C4-2B (cell line): ENCODE data around the gene KLHL1.

Source experiments
- H3K27ac ChIP-seq: fragments of 450-650 bp; 2 replicates; pipeline ENCODE4 v1.5.1; 2017
- CTCF ChIP-seq: fragments of 450-650 bp; conservative IDR thresholded peaks from 2 replicates; pipeline ENCODE4 v1.5.1; 2017; ENCODE audit warnings: mild to moderate bottlenecking
- ZFX ChIP-seq: fragments of 450-650 bp; IDR thresholded peaks from 2 replicates; pipeline ENCODE4 v1.6.1; 2017

KLHL1 gene

GRCh38 chr13:69654392-69654791 is 453.9 kb downstream of the KLHL1 start:
- no peak overlapping the region for H3K27ac ChIP-seq
- TF ChIP-seq CTCF (no peak), ZFX (no peak)
